Measurements from ENCODE around the gene HERC3. TPM values are rescaled to one million over a fixed set of nuclear protein-coding genes. Genes with fewer than 3 reads are reported as not detected.

HERC3 gene
- total and polyA plus RNA-seq, 3 donors from 2014 or later: 8.1 to 15.7 (median 14.6) TPM

- no peaks in the 10 kb centered on the region for H3K36me3 ChIP-seq (ENCODE audit: low read depth, missing control alignments)
- TF ChIP-seq POLR2A (IDR thresholded peaks at IDR 0.05): no peak
- no peak for TF ChIP-seq CTCF (IDR thresholded peaks at IDR 0.05)
- no peak for DNase-seq
- no peak overlapping the region for H3K4me3 ChIP-seq
- H3K9me3 ChIP-seq: no peaks in the 10 kb centered on the region
- 55 to 63% methylated on average over 2 of the region's 2 CpGs for WGBS, 2 donors
- H3K27ac ChIP-seq: no peak overlapping the region
- H3K27me3 ChIP-seq: no peaks in the 10 kb centered on the region
- intact Hi-C loops (cut with DNase I; ENCODE audit: low total_unique reads): no loop called here
- no peaks in the 10 kb centered on the region for H3K4me1 ChIP-seq
These were observed 18.9 kb upstream of the HERC3 start for GRCh38 chr4:88573276-88573980.

- intact Hi-C loops (cut with DNase I; ENCODE audit: low total_unique reads): no loop called here
- no peak overlapping the region for H3K27ac ChIP-seq
- H3K4me1 ChIP-seq: no peaks in the 10 kb centered on the region
- TF ChIP-seq POLR2A (IDR thresholded peaks at IDR 0.05) (no peak), CTCF (IDR thresholded peaks at IDR 0.05) (no peak)
- no peaks in the 10 kb centered on the region for H3K36me3 ChIP-seq (ENCODE audit: low read depth, missing control alignments)
- no peak overlapping the region for H3K4me3 ChIP-seq
- H3K9me3 ChIP-seq: no peaks in the 10 kb centered on the region
- WGBS, 2 donors: 63 to 71% methylated on average over 2 of the region's 2 CpGs
- no peak for DNase-seq
- H3K27me3 ChIP-seq: no peaks in the 10 kb centered on the region
These were observed 18.3 kb upstream of the HERC3 start for GRCh38 chr4:88573995-88574394.

- H3K27ac ChIP-seq: no peak overlapping the region
- no peaks in the 10 kb centered on the region for H3K36me3 ChIP-seq (ENCODE audit: low read depth, missing control alignments)
- no peak for TF ChIP-seq POLR2A (IDR thresholded peaks at IDR 0.05)
- TF ChIP-seq CTCF (IDR thresholded peaks at IDR 0.05): no peak
- intact Hi-C loops (cut with DNase I; ENCODE audit: low total_unique reads): no loop called here
- H3K4me3 ChIP-seq: no peak overlapping the region
- WGBS, 2 donors: 66 to 76% methylated on average over 1 of the region's 1 CpG
- no peaks in the 10 kb centered on the region for H3K9me3 ChIP-seq
- no peaks in the 10 kb centered on the region for H3K27me3 ChIP-seq
- H3K4me1 ChIP-seq: no peaks in the 10 kb centered on the region
- DNase-seq: no peak
These were observed 17.1 kb upstream of the HERC3 start for GRCh38 chr4:88575186-88575585.

- no peak overlapping the region for H3K27ac ChIP-seq
- H3K9me3 ChIP-seq: no peaks in the 10 kb centered on the region
- no peaks in the 10 kb centered on the region for H3K36me3 ChIP-seq (ENCODE audit: low read depth, missing control alignments)
- intact Hi-C loops (cut with DNase I; ENCODE audit: low total_unique reads): no loop called here
- no peaks in the 10 kb centered on the region for H3K27me3 ChIP-seq
- TF ChIP-seq POLR2A (IDR thresholded peaks at IDR 0.05) (no peak), CTCF (IDR thresholded peaks at IDR 0.05) (no peak)
- WGBS, 2 donors: 82 to 90% methylated on average over 2 of the region's 2 CpGs
- no peak for DNase-seq
- no peak overlapping the region for H3K4me3 ChIP-seq
- no peaks in the 10 kb centered on the region for H3K4me1 ChIP-seq
These were observed 9.8 kb upstream of the HERC3 start for GRCh38 chr4:88582493-88582892.

Data from testis (tissue), 3 donors.